SU-DHL-6 (cell line): Measurements from ENCODE around the gene DHX9.

Experiments used
- H2AFZ ChIP-seq: fragments of 200-600 bp; sonication (generic); 2 replicates; pipeline ENCODE4 v1.6.1; 2014; ENCODE audit warnings: low read depth, mild to moderate bottlenecking, moderate library complexity, mixed read lengths, antibody characterized with exemption, low read length; ENCODE audit not compliant: severe bottlenecking
- H3F3A ChIP-seq: fragments of 200-600 bp; shearing (Covaris generic); 2 replicates; pipeline ENCODE4 v1.6.0; 2016; ENCODE audit warnings: antibody characterized with exemption, mild to moderate bottlenecking; ENCODE audit not compliant: insufficient read depth
- H3K27ac ChIP-seq: fragments of 200-600 bp; sonication (generic); 2 replicates; pipeline ENCODE4 v1.5.1; 2016; ENCODE audit warnings: low read depth, mild to moderate bottlenecking, low read length, moderate library complexity, mixed read lengths
- H3K27me3 ChIP-seq: fragments of 200-600 bp; sonication (generic), shearing (Covaris generic); 2 replicates; pipeline ENCODE4 v1.6.0; 2014; ENCODE audit warnings: mild to moderate bottlenecking, low read length
- H3K36me3 ChIP-seq: fragments of 200-600 bp; sonication (generic); 2 replicates; pipeline ENCODE4 v1.6.1; 2014; ENCODE audit warnings: mild to moderate bottlenecking, low read length, mixed read lengths
- H3K4me2 ChIP-seq: fragments of 300-600, 200-600 bp; shearing (Covaris generic), sonication (generic); 2 replicates; pipeline ENCODE4 v1.6.0; 2014; ENCODE audit warnings: low read length, low read depth, mild to moderate bottlenecking; ENCODE audit not compliant: poor library complexity, severe bottlenecking
- H3K4me3 ChIP-seq: fragments of 200-600 bp; sonication (generic); 2 replicates; pipeline ENCODE4 v1.5.1; 2014; ENCODE audit warnings: antibody characterized with exemption, low read length, mild to moderate bottlenecking, mixed read lengths; ENCODE audit not compliant: insufficient read depth, poor library complexity, severe bottlenecking
- H3K79me2 ChIP-seq: fragments of 200-600 bp; sonication (generic); 2 replicates; pipeline ENCODE4 v1.6.1; 2014; ENCODE audit warnings: mild to moderate bottlenecking, low read length, moderate library complexity; ENCODE audit not compliant: insufficient read depth
- H3K9ac ChIP-seq: fragments of 200-600 bp; sonication (generic); 2 replicates; pipeline ENCODE4 v1.7.0; 2014; ENCODE audit warnings: mild to moderate bottlenecking, low read length
- H3K9me2 ChIP-seq: fragments of 200-600 bp; sonication (generic); replicated peaks from 2 replicates; pipeline ENCODE4 v1.6.1; 2014; ENCODE audit warnings: low read length; ENCODE audit not compliant: insufficient read depth
- H3K9me3 ChIP-seq: fragments of 200-600 bp; sonication (generic); 2 replicates; pipeline ENCODE4 v1.6.1; 2014; ENCODE audit warnings: low read length, mixed read lengths; ENCODE audit not compliant: insufficient read depth
- H4K20me1 ChIP-seq: fragments of 200-600 bp; sonication (generic); 2 replicates; pipeline ENCODE4 v1.6.1; 2014; ENCODE audit warnings: low read depth, mild to moderate bottlenecking, antibody characterized with exemption, low read length, moderate library complexity, mixed read lengths
- CTCF ChIP-seq: fragments of 200-600 bp; sonication (generic); IDR thresholded peaks from one replicate; pipeline ENCODE4 v1.5.1; 2017; ENCODE audit warnings: antibody characterized with exemption, mild to moderate bottlenecking, low read length, moderate library complexity; ENCODE audit not compliant: insufficient read depth, poor library complexity, severe bottlenecking
- EZH2phosphoT487 ChIP-seq: fragments of 200-600 bp; sonication (generic), shearing (Covaris generic); conservative IDR thresholded peaks from 2 replicates; pipeline ENCODE4 v1.6.1; 2018; ENCODE audit warnings: mild to moderate bottlenecking, antibody characterized with exemption, low read length, moderate library complexity, mixed read lengths

Gene DHX9

GRCh38 chr1:182913401-182913800, 74.3 kb downstream of the DHX9 start:
- Histone ChIP-seq H3K9me3 (no peaks in the 10 kb centered on the region), H3K36me3 (peaks cover 8% of the 10 kb centered on the region), H3K27ac (no peak overlapping the region), H3K4me3 (no peak overlapping the region), H3K79me2 (peaks cover 86% of the 10 kb centered on the region), H3K4me2 (no peak overlapping the region), H2AFZ (no peak overlapping the region), H4K20me1 (no peaks in the 10 kb centered on the region), H3F3A (peaks cover 10% of the 10 kb centered on the region), H3K9me2 (no peaks in the 10 kb centered on the region), H3K27me3 (no peaks in the 10 kb centered on the region), H3K9ac (no peak overlapping the region)
- TF ChIP-seq EZH2phosphoT487 (no peak), CTCF (no peak)

- Histone ChIP-seq H3K9me2 (no peaks in the 10 kb centered on the region), H3F3A (peaks cover 15% of the 10 kb centered on the region), H3K9me3 (no peaks in the 10 kb centered on the region), H4K20me1 (no peaks in the 10 kb centered on the region), H3K79me2 (peaks cover 86% of the 10 kb centered on the region), H3K9ac (peak overlapping the region; percentile 1; the same call in 1 of the 2 replicates), H2AFZ (no peak overlapping the region), H3K4me3 (peak overlapping the region; percentile 14), H3K4me2 (peak overlapping the region; percentile 57), H3K36me3 (peaks cover 13% of the 10 kb centered on the region), H3K27me3 (no peaks in the 10 kb centered on the region), H3K27ac (peak overlapping the region; percentile 83)
- TF ChIP-seq EZH2phosphoT487 (no peak), CTCF (no peak)
These were observed 78.2 kb downstream of the DHX9 start for GRCh38 chr1:182917378-182917777.

GRCh38 chr1:182925661-182926060, 86.5 kb downstream of the DHX9 start:
- Histone ChIP-seq H3K36me3 (peaks cover 5% of the 10 kb centered on the region; the same call in 1 of the 2 replicates), H2AFZ (no peak overlapping the region), H3K27me3 (no peaks in the 10 kb centered on the region), H3K4me2 (peak overlapping the region; percentile 93), H4K20me1 (no peaks in the 10 kb centered on the region), H3K79me2 (peaks cover 57% of the 10 kb centered on the region), H3K9me2 (no peaks in the 10 kb centered on the region), H3F3A (peaks cover 49% of the 10 kb centered on the region), H3K27ac (peak overlapping the region; percentile 100), H3K9ac (peak overlapping the region; percentile 69), H3K9me3 (no peaks in the 10 kb centered on the region), H3K4me3 (peak overlapping the region; percentile 68)
- TF ChIP-seq CTCF (no peak), EZH2phosphoT487 (no peak)
